ENCODE measurements around the gene PLGRKT. TPM values are rescaled to one million over a fixed set of nuclear protein-coding genes. Genes with fewer than 3 reads are reported as not detected.

Gene PLGRKT
- total RNA-seq, 1 donor from 2014 or later = 13.9 TPM

DNA sequence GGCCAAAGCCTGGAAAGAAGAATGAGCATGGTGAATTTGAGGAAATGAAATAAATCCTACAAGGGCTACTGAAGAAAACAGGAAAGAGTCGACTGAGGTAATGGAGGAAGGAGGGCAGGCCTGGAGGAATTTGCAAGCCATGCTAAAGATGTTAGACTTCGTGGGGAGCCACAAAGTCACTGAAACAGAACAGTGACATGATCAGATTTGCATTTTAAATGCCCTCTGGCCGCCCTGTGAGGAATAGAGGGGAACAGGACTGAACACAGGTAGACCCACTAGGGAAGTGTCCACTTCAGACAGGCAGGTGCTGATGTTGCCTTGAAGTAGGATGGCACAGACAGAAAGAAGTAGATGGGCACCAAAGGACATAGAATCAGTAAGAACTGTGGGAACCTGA lies 55.2 kb downstream of the PLGRKT start:
- H3K4me3 Mint-ChIP-seq (ENCODE audit: unreplicated experiment) = no peak overlapping the region
- H3K4me1 Mint-ChIP-seq (ENCODE audit: unreplicated experiment) = peaks cover 2% of the 10 kb centered on the region
- no peak overlapping the region for H3K27ac Mint-ChIP-seq (ENCODE audit: unreplicated experiment)

DNA sequence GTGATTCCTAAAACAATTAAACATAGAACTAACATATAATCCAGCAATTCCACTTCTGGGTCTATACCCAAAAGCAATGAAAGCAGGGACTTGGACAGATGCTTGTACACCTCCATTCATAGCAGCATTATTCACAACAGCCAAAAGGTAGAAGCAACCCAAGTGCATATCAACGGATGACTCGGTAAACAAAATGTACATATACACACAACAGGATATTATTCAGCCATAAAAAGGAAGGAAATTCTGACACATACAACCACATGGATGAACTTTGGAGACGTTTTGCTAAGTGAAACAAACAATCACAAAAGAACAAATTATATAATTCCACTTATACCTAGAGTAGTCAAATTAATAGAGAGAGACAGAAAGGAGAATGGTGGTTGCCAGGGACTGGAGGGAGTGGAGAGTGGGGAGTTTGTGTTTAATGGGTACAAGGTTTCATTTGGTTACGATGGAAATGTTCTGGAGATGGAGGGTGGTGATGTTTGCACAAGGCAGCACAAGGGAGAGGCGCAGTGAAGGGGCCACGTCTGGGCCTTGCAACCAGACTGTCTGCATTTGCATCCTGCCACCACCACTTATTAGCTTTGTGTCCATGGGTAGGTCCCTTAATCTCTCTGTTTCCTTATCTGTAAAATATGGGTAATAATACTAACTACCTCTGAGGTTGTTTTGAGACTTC lies 61.8 kb downstream of the PLGRKT start:
- H3K9me3 Mint-ChIP-seq (ENCODE audit: unreplicated experiment) = peaks cover 4% of the 10 kb centered on the region
- H3K4me3 Mint-ChIP-seq (ENCODE audit: unreplicated experiment) = no peak overlapping the region
- no peaks in the 10 kb centered on the region for H3K36me3 Mint-ChIP-seq (ENCODE audit: unreplicated experiment)
- no peaks in the 10 kb centered on the region for H3K4me1 Mint-ChIP-seq (ENCODE audit: unreplicated experiment)
- TF ChIP-seq, protein P1, sequence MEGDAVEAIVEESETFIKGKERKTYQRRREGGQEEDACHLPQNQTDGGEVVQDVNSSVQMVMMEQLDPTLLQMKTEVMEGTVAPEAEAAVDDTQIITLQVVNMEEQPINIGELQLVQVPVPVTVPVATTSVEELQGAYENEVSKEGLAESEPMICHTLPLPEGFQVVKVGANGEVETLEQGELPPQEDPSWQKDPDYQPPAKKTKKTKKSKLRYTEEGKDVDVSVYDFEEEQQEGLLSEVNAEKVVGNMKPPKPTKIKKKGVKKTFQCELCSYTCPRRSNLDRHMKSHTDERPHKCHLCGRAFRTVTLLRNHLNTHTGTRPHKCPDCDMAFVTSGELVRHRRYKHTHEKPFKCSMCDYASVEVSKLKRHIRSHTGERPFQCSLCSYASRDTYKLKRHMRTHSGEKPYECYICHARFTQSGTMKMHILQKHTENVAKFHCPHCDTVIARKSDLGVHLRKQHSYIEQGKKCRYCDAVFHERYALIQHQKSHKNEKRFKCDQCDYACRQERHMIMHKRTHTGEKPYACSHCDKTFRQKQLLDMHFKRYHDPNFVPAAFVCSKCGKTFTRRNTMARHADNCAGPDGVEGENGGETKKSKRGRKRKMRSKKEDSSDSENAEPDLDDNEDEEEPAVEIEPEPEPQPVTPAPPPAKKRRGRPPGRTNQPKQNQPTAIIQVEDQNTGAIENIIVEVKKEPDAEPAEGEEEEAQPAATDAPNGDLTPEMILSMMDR (IDR thresholded peaks at IDR 0.05) = no peak
- no peak overlapping the region for H3K27ac Mint-ChIP-seq (ENCODE audit: unreplicated experiment)
- no peak for DNase-seq (ENCODE audit: extremely low spot score, unreplicated experiment)
- H3K27me3 Mint-ChIP-seq (ENCODE audit: unreplicated experiment) = no peaks in the 10 kb centered on the region

More for the DNA sequence above, 55.2 kb downstream of the PLGRKT start:
- peaks cover 4% of the 10 kb centered on the region for H3K9me3 Mint-ChIP-seq (ENCODE audit: unreplicated experiment)
- H3K36me3 Mint-ChIP-seq (ENCODE audit: unreplicated experiment) = no peaks in the 10 kb centered on the region
- no peaks in the 10 kb centered on the region for H3K27me3 Mint-ChIP-seq (ENCODE audit: unreplicated experiment)
- TF ChIP-seq, protein P1 (IDR thresholded peaks at IDR 0.05) = no peak
- no peak for DNase-seq (ENCODE audit: extremely low spot score, unreplicated experiment)

DNA sequence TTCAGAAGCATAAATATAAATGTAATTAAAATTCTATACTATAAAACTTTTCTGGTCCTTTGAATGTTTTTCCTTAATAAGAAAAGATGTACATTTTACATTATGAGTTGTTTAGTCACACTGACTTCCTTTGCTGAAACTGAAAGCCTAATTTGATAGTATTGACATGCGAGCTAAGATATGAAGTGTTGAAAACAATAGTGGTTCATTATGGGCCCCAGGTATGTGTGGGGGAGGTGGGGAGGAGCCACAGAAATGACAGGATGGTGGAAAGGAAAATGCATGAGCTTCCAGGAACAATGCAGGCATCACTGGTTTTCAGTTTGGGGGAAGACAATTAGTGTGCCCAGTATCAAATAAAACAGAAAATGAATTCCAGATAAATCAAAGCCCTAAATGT lies 62.6 kb downstream of the PLGRKT start:
- H3K27me3 Mint-ChIP-seq (ENCODE audit: unreplicated experiment) = no peaks in the 10 kb centered on the region
- TF ChIP-seq, protein P1 (IDR thresholded peaks at IDR 0.05) = no peak
- H3K27ac Mint-ChIP-seq (ENCODE audit: unreplicated experiment) = no peak overlapping the region
- H3K4me1 Mint-ChIP-seq (ENCODE audit: unreplicated experiment) = no peaks in the 10 kb centered on the region
- no peak overlapping the region for H3K4me3 Mint-ChIP-seq (ENCODE audit: unreplicated experiment)
- no peaks in the 10 kb centered on the region for H3K9me3 Mint-ChIP-seq (ENCODE audit: unreplicated experiment)
- no peak for DNase-seq (ENCODE audit: extremely low spot score, unreplicated experiment)
- H3K36me3 Mint-ChIP-seq (ENCODE audit: unreplicated experiment) = no peaks in the 10 kb centered on the region

DNA sequence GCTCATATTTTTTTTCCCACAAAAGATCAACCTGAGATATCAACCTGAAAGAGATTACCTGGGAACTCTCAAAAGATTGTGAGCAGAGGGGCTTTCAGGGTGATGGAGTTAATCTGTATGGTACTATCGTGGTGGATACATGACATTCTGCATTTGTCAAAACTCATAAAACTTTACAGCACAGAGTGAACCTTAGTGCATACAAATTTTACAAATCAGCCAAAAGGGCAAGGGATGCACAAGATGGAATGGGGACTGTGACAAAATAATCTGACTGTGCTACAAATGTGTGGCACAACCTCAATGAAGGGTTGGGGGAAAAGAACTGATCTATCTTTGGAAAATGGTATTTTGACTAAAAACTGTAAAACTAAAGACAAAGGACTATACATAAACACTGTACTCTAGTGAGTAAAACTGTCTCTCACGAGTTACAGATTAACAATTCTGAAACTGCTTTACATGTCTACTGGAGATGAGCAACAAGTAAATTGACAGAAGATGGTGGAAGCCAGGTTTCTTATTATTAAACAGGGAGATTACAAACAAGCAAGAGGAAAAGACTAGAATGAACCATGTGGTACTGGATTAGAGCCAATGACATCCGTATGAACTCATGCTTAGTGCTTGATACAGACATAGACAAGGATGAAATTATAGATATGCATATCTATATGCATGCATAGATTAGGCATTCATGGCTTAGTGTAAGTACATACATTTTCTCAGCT lies 73.3 kb downstream of the PLGRKT start:
- Mint-ChIP-seq H3K4me3 (ENCODE audit: unreplicated experiment) (no peak overlapping the region), H3K4me1 (ENCODE audit: unreplicated experiment) (peaks cover 5% of the 10 kb centered on the region), H3K36me3 (ENCODE audit: unreplicated experiment) (no peaks in the 10 kb centered on the region), H3K27me3 (ENCODE audit: unreplicated experiment) (no peaks in the 10 kb centered on the region), H3K27ac (ENCODE audit: unreplicated experiment) (no peak overlapping the region), H3K9me3 (ENCODE audit: unreplicated experiment) (peaks cover 6% of the 10 kb centered on the region)
- no peak for DNase-seq (ENCODE audit: extremely low spot score, unreplicated experiment)
- TF ChIP-seq, protein P1 (IDR thresholded peaks at IDR 0.05) = no peak

DNA sequence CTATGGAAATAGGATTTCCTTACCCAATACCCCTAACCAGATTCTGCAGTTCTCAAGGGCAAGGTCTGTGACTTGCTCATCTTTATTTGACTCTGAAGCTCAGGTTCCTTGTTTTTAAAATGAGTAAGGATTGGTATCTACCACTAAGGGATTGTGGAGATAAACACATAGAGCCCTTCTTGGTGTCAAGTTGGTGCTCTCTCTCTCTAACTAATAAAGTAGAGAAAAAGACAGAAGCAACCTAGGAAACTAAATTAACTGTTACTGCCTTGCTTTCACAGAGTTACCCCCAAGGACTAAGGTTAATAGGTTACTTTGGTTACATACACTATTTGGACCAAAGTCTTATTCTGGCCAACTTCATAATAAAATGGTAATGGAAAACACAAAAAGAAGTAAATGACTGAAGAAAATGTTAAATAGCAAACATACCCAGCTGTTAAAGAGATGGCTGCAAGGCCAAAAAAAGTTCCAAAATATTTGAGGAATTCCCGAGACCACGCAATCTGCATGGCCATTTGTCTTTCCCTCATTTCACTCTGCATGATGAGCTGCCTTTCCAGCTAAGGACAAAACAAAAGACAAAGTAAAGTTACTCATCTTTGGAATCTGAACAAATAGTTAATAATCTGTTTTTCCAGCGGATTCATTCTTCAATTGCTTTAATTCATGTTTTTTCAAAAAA lies 76.3 kb downstream of the PLGRKT start:
- TF ChIP-seq, protein P1 (IDR thresholded peaks at IDR 0.05) = no peak
- Mint-ChIP-seq H3K4me3 (ENCODE audit: unreplicated experiment) (no peak overlapping the region), H3K36me3 (ENCODE audit: unreplicated experiment) (peaks cover 3% of the 10 kb centered on the region), H3K27ac (ENCODE audit: unreplicated experiment) (no peak overlapping the region), H3K27me3 (ENCODE audit: unreplicated experiment) (no peaks in the 10 kb centered on the region), H3K4me1 (ENCODE audit: unreplicated experiment) (peaks cover 5% of the 10 kb centered on the region), H3K9me3 (ENCODE audit: unreplicated experiment) (peaks cover 12% of the 10 kb centered on the region)
- DNase-seq (ENCODE audit: extremely low spot score, unreplicated experiment) = no peak
